Activated CD8-positive, alpha-beta memory T cell treated with anti-CD3 and anti-CD28 coated beads, Interleukin-2, amount 10 ng/mL, durations not matched to agents 7 days and 5 days (primary cell): ENCODE measurements around the gene ERICH3. TPM values are rescaled to one million over a fixed set of nuclear protein-coding genes. Genes with fewer than 3 reads are reported as not detected.

Experiments used
- ATAC-seq: fragments of 150-1000 bp; cut with Tn5 transposase; one replicate; pipeline ENCODE4 v1.10.0; 2021; ENCODE audit warnings: moderate library complexity
- CTCF ChIA-PET: fragments of 350-600 bp; sonication (Branson Sonifier 250); formaldehyde crosslinking; loops from one replicate; lab custom pipeline; 2021; ENCODE audit warnings: antibody characterized with exemption; lab: Charles Lee
- DNase-seq: peaks from one replicate; pipeline ENCODE4 v3.0.0-alpha.2; 2020
- H3K27ac Mint-ChIP-seq: one replicate; pipeline ENCODE4 v1.8.0; 2021; ENCODE audit warnings: mild to moderate bottlenecking, mixed read lengths
- H3K27me3 Mint-ChIP-seq: one replicate; pipeline ENCODE4 v1.8.0; 2021; ENCODE audit warnings: mixed read lengths
- H3K36me3 Mint-ChIP-seq: one replicate; pipeline ENCODE4 v1.8.0; 2021; ENCODE audit warnings: mild to moderate bottlenecking, mixed read lengths
- H3K4me1 Mint-ChIP-seq: one replicate; pipeline ENCODE4 v1.8.0; 2021; ENCODE audit warnings: mixed read lengths
- H3K4me3 Mint-ChIP-seq: one replicate; pipeline ENCODE4 v1.8.0; 2021; ENCODE audit warnings: mild to moderate bottlenecking, moderate library complexity, mixed read lengths
- H3K9me3 Mint-ChIP-seq: one replicate; pipeline ENCODE4 v1.8.0; 2022; ENCODE audit warnings: low read depth, mixed read lengths
- total RNA-seq, 2 experiments: library from RNA; stranded (reverse); gene quantifications; one replicate each; pipeline ENCODE4 v1.2.3, GENCODE V29; 2021

ERICH3 gene
- total RNA-seq, 2 experiments from 2014 or later: 0.05 to 0.23 TPM

DNA sequence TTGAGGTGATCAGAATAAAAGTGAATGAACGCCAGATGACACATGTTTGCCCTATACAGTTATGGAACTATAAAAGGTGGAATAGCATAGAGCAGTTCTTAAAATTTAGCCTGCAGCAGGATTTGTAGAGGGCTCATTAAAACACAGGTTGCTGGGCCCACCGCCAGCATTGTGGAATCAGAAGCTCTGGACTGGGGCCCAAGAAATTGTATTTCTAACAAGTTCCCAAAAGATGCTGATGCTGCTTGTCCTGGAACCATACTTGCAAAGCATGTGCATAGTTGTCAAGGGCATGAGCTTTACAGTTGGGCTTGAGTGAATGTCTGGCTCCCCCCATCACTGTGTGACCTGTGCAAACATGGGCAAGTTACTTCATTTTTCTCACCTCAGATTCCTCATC is 123.7 kb downstream of the ERICH3 start:
- H3K4me1 Mint-ChIP-seq: no peaks in the 10 kb centered on the region
- no peak for ATAC-seq
- H3K36me3 Mint-ChIP-seq: no peaks in the 10 kb centered on the region
- no peak overlapping the region for H3K4me3 Mint-ChIP-seq
- CTCF ChIA-PET: no interaction called here
- no peak overlapping the region for H3K27ac Mint-ChIP-seq
- no peaks in the 10 kb centered on the region for H3K9me3 Mint-ChIP-seq
- peaks cover 6% of the 10 kb centered on the region for H3K27me3 Mint-ChIP-seq
- DNase-seq: no peak

DNA sequence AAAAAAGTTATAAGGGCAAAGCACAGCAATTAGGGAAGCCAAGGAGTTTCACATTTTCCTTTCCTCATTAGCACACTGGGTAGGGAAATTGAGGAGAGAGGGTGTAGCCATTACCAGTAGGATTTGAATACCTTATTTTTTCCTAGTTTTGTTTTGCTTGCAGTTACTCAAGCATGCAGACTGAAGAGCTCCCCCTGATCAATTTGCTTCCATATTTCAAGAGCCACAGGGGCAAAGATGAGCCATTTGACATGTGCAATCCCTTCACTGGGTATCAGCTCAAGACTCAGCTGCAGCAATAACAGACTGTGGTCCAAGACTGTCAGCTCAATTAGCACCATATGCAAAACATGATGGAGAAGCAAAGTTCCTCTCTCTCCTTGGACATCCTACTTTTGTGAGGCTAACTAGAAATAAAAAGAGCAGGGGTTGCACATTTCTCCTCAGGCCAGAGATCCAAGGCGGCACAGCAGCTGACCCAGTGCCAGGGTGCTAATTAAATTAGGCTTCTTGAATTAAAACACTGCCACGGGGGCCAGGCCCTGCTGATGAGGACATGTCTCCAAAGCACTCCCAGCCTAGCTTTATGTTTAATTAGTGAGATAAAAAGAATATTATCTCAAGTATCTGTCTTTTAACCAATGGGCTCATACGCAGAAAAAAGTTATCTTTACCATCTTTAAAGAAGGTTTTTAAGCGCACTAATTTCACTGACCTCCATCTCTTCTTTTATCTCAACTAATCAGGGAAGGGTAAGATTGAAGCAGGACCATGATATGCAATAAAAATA is 124.4 kb downstream of the ERICH3 start:
- DNase-seq (no peak), ATAC-seq (no peak)
- H3K27me3 Mint-ChIP-seq: no peaks in the 10 kb centered on the region
- H3K9me3 Mint-ChIP-seq: no peaks in the 10 kb centered on the region
- no peaks in the 10 kb centered on the region for H3K4me1 Mint-ChIP-seq
- no peak overlapping the region for H3K27ac Mint-ChIP-seq
- H3K4me3 Mint-ChIP-seq: no peak overlapping the region
- CTCF ChIA-PET: no interaction called here
- no peaks in the 10 kb centered on the region for H3K36me3 Mint-ChIP-seq

DNA sequence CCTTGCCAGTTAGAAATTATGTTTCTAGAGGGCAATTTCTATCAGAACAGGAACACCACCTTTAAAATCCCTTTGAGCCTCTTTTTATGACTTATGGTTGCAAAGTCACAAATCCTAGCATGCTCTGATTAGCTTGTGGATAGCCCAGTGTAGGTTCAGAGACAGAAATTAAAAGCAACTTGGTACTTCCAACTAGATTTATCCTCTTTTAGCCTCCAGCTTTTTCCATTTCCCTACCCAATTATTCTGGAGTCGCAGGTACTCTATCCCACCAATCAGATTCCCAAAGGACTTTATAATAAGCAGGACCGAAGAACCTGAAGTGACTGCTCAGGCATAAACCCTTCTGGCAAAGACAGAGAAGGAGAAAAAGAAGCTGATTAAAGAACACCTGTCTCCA is 127.8 kb downstream of the ERICH3 start:
- Mint-ChIP-seq H3K9me3 (no peaks in the 10 kb centered on the region), H3K27me3 (no peaks in the 10 kb centered on the region), H3K4me1 (no peaks in the 10 kb centered on the region), H3K27ac (no peak overlapping the region), H3K36me3 (no peaks in the 10 kb centered on the region), H3K4me3 (no peak overlapping the region)
- no peak for DNase-seq
- ATAC-seq: no peak
- CTCF ChIA-PET: interaction anchor here (1.5 kb wide), 1 partner anchor 188 kb away, joined by 6 read pairs; no protein-coding TSS in a partner anchor

DNA sequence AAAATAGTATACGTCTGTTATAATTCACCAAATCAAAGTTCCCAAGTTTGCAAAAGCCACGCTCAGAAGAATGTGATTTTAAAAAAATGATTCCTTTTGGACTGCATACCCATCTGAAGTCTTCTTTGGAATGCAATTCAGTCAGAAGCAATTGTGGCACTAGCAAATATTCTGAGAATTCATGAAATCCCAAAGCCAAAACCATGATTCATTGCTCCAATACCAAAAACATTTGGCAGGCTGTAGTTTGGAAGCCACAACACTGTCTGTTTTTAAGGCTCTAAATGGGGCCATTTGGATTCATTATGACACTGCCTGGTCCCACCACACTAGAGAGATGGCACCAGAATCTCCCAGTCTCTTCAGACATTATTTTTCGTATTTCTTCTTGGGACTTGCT is 139.4 kb downstream of the ERICH3 start:
- H3K4me3 Mint-ChIP-seq: no peak overlapping the region
- ATAC-seq: no peak
- no peaks in the 10 kb centered on the region for H3K27me3 Mint-ChIP-seq
- no peaks in the 10 kb centered on the region for H3K9me3 Mint-ChIP-seq
- no peaks in the 10 kb centered on the region for H3K4me1 Mint-ChIP-seq
- H3K36me3 Mint-ChIP-seq: no peaks in the 10 kb centered on the region
- DNase-seq: no peak
- no peak overlapping the region for H3K27ac Mint-ChIP-seq
- CTCF ChIA-PET: no interaction called here

DNA sequence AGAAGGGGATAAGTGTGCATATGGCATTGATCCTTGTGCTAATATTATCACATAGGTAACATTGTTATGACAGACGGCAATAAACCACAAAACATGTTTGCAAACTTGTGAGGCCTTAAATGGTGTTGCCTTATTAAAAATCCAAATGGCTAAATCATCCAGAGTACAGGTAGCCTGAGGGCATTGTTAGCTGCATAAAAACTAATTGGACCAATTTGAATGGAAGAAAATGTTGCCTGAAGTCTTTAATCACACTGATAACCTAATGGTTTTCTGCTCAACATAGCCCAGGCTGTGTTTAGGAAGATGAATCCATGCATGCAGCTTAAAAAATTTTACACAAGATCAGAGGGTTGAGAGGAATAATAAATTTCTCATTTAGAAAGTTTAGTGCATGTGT is 141.8 kb downstream of the ERICH3 start:
- CTCF ChIA-PET: no interaction called here

DNA sequence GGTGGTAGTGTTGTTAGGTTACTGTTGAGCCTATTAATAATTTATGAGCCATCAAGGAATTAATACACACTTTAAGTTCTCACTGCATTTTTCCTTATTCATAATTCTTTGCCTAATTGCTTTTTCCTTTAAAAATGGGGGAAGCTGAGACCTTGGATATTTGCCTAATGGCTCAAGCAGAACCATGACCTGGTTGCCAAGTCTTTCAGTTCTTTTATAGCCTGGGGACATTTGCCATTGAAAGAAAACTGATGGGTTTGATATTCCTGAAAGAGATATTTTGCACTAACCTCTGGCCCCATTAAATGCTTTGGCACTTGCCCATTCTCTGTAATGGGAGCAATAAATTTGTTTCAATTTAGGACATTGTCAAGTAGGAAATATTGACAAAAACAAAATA is 142.7 kb downstream of the ERICH3 start:
- H3K9me3 Mint-ChIP-seq: peaks cover 2% of the 10 kb centered on the region
- no peaks in the 10 kb centered on the region for H3K36me3 Mint-ChIP-seq
- no peak overlapping the region for H3K27ac Mint-ChIP-seq
- DNase-seq (no peak), ATAC-seq (no peak)
- H3K27me3 Mint-ChIP-seq: no peaks in the 10 kb centered on the region
- no peaks in the 10 kb centered on the region for H3K4me1 Mint-ChIP-seq
- CTCF ChIA-PET: no interaction called here
- H3K4me3 Mint-ChIP-seq: no peak overlapping the region

More for the DNA sequence above, 141.8 kb downstream of the ERICH3 start:
- Mint-ChIP-seq H3K36me3 (no peaks in the 10 kb centered on the region), H3K9me3 (peaks cover 2% of the 10 kb centered on the region), H3K27me3 (no peaks in the 10 kb centered on the region), H3K4me1 (no peaks in the 10 kb centered on the region), H3K4me3 (no peak overlapping the region), H3K27ac (no peak overlapping the region)
- DNase-seq (no peak), ATAC-seq (no peak)

DNA sequence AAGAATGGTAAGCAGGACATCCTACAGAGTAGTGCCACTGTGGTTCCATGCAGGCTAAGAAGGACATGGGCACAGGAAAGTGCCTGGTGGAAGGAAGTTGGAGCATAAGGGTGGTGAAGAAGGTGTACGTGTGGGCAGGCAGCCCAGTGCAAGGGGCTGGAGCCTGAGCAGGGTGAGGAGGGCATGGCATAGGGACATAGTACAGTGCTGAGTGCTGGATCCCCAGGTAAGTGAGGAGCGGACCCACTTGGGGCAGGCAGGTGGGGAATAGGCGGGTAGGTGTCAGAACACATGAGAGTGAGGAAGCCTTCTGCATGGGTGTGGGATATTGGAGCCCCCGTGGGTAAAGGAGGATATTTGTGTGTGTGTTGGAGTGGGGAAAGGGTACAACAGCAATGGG is 145.5 kb downstream of the ERICH3 start:
- H3K4me3 Mint-ChIP-seq: no peak overlapping the region
- CTCF ChIA-PET: no interaction called here
- H3K27me3 Mint-ChIP-seq: no peaks in the 10 kb centered on the region
- peaks cover 2% of the 10 kb centered on the region for H3K9me3 Mint-ChIP-seq
- H3K27ac Mint-ChIP-seq: no peak overlapping the region
- DNase-seq: no peak
- no peaks in the 10 kb centered on the region for H3K36me3 Mint-ChIP-seq
- no peaks in the 10 kb centered on the region for H3K4me1 Mint-ChIP-seq
- no peak for ATAC-seq

DNA sequence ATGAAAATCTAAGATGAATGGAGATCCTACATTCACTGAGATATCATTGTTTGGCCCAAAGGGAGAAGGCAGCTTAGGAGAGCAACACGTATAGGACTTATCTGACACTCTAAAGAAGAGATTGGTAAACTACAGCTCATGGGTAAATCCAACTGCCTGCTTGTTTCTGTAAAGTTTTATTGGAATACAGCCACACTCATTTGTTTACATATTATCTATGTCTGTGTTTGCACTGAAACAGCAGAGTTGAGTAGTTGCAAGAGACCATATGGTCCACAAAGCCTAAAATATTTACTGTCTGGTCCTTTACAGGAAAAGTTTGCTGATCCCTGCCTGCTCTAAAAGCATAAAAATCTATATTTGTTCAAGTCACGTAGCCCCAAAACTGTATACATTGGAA is 146.9 kb downstream of the ERICH3 start:
- Mint-ChIP-seq H3K4me3 (no peak overlapping the region), H3K9me3 (peaks cover 2% of the 10 kb centered on the region), H3K27ac (no peak overlapping the region), H3K36me3 (no peaks in the 10 kb centered on the region), H3K4me1 (no peaks in the 10 kb centered on the region), H3K27me3 (no peaks in the 10 kb centered on the region)
- CTCF ChIA-PET: no interaction called here
- DNase-seq: no peak
- no peak for ATAC-seq

DNA sequence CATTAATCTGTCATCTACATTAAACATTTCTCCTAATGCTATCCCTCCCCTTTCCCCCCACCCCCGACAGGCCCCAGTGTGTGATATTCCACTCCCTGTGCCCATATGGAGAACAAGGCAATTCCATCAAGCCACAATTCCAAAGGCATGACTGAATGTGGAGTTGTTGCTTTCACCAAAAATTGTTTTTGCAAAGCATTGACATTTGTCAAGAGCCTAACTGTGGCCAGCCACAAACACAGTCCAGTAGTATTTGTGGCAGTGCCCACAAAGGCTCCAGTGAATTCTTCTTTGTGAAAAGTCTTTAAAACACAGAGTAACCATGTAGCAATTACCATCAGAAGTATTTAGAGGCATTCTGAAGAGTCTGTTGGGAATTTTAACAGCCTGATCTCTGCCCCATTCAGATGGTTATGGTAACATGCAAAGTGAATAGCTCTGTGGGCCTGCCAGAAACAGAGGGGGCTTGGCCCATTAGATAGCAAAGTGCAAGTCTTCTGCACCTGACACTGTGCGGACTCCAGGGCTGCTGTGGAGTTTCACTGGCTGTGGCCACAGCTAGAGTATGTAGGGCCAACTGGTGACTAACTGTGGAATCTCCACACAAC is 149.6 kb downstream of the ERICH3 start:
- no peaks in the 10 kb centered on the region for H3K36me3 Mint-ChIP-seq
- no peak overlapping the region for H3K27ac Mint-ChIP-seq
- no peaks in the 10 kb centered on the region for H3K4me1 Mint-ChIP-seq
- DNase-seq (no peak), ATAC-seq (no peak)
- CTCF ChIA-PET: no interaction called here
- no peak overlapping the region for H3K4me3 Mint-ChIP-seq
- H3K27me3 Mint-ChIP-seq: no peaks in the 10 kb centered on the region
- peaks cover 2% of the 10 kb centered on the region for H3K9me3 Mint-ChIP-seq

DNA sequence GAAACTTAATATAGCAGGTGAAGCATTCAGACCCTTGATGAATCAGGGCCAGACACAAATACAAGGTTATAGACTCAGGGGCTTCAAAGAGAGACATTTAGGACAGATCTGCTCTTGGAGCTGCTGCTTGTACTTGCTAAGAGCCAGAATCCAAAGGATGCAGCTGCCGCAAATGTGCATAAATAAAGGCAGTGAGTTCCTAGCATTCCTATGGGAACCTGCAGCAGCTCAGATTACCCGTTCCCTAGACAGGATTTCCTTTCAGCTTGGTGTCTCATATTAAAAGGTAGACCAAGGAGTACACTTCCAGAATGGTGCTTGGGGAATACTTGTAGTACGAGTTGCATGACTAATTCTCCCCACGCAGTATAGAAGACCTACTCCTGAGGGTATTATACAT is 151.4 kb downstream of the ERICH3 start:
- no peak for DNase-seq
- Mint-ChIP-seq H3K27ac (no peak overlapping the region), H3K36me3 (no peaks in the 10 kb centered on the region), H3K27me3 (no peaks in the 10 kb centered on the region), H3K9me3 (no peaks in the 10 kb centered on the region), H3K4me1 (no peaks in the 10 kb centered on the region), H3K4me3 (no peak overlapping the region)
- CTCF ChIA-PET: no interaction called here
- ATAC-seq: no peak

Other genes with a start within 250 kb of the ERICH3 start
- not detected for gene LRRC53, start 161.2 kb downstream of the ERICH3 start, total RNA-seq
- gene CRYZ, start 59.3 kb upstream of the ERICH3 start, total RNA-seq: 10 to 100 TPM; 17.6 to 20.4 TPM
- gene TYW3, start 59.4 kb upstream of the ERICH3 start, total RNA-seq: 10 to 100 TPM; 15.0 to 23.2 TPM